Vagina (tissue), 2 donors: ENCODE measurements around the gene STKLD1.

Experiments
- CTCF ChIP-seq, 3 experiments: fragments of 450-650 bp in 2 of 3; fragments of 200-600 bp in 1 of 3; sonication (generic) in 1 of 3; IDR thresholded peaks; one replicate each; pipeline ENCODE4 v1.5.1; 2017 to 2019; ENCODE audit warnings: antibody characterized with exemption in 3 of 3, mild to moderate bottlenecking in 2 of 3, moderate library complexity in 2 of 3
- POLR2A ChIP-seq, 2 donors: fragments of 450-650 bp; IDR thresholded peaks; one replicate each; pipeline ENCODE4 v1.6.1; 2017; ENCODE audit warnings: antibody characterized with exemption in 2 of 2, mild to moderate bottlenecking in 2 of 2, moderate library complexity in 2 of 2

GRCh38 chr9:133453651-133454050, 77.5 kb downstream of the STKLD1 start:
- no peak for TF ChIP-seq POLR2A (IDR thresholded peaks at IDR 0.05)
- TF ChIP-seq CTCF (IDR thresholded peaks at IDR 0.05), result no peak
